Subcutaneous adipose tissue (tissue), 4 donors: Measurements from ENCODE around the gene CDH12. TPM values are rescaled to one million over a fixed set of nuclear protein-coding genes. Genes with fewer than 3 reads are reported as not detected.

Experiments
- CTCF ChIP-seq: fragments of 450-650 bp; IDR thresholded peaks from one replicate; pipeline ENCODE4 v1.5.1; 2016; ENCODE audit warnings: low read depth, mild to moderate bottlenecking, control low read depth, antibody characterized with exemption, moderate library complexity
- total RNA-seq, 4 donors: library from RNA; depleted of rRNA; stranded (reverse); fragments of >200 nt; gene quantifications; one replicate each; pipeline ENCODE4 v1.1.0, GENCODE V29; 2016

CDH12 gene
- total RNA-seq, 4 donors from 2014 or later: 0.17 to 0.44 TPM; not detected in 2

GRCh38 chr5:22329683-22330082, 523.5 kb downstream of the CDH12 start:
- no peak for TF ChIP-seq CTCF

- no peak for TF ChIP-seq CTCF
These were observed 533.3 kb downstream of the CDH12 start for GRCh38 chr5:22319798-22320197.

- TF ChIP-seq CTCF: no peak
These were observed 536.9 kb downstream of the CDH12 start for GRCh38 chr5:22316294-22316693.

DNA sequence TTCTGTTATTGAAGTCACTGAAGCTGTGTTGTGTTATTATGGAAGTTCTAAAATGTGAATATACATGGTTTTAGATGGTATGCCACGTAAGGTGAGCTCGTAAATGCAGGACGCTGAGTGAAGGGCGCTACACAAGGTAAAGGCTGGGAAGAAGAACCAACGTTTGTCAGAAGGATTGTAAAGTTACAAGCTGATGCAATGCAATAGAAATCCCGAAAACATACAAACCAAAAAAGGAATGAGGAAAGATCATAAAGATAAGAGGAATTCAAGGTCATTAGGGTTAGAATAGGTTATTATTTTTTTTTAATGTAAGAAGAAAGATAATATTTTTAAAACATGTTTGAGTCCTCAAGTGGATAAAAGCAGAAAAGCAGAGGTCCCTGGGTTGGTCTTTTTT, 538.6 kb downstream of the CDH12 start:
- TF ChIP-seq CTCF: no peak

DNA sequence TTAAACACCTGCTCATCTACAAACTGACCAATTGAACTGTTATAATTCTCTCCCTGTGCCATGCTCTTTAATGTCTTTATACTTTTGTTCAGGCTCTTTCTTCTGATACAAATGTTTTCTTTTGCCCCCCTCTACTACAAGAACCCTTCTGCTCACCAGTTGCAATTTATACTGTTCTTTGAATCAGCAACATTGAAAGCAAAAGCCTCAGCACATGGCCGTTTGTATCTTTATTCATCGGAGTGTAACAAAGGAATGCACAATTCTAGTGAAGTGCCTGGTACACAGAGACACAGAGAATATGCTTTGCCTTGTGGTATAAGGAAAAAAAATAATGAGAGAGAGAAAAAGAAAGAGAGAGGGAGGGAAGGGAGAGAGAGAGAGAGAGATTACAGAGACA, 547.1 kb downstream of the CDH12 start:
- no peak for TF ChIP-seq CTCF

GRCh38 chr5:22295832-22296231, 557.3 kb downstream of the CDH12 start:
- TF ChIP-seq CTCF: no peak

DNA sequence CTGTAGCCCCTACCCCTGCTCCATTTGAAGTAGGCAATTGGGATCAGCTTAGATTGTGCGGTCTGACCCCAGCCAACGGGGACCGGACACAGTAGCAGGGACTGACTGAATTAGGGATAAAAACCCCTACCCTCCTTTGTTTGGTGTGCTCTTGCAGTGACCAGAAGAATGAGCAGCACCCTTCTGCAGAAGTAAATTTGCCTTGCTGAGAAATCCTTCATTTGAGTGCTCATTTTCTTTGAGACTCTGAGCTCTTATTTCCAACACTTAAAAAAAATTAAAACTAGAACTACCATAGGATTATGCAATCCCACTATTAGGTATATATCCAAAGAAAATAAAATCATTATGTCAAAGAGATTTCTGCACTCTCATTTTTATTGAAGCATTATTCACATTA, 560.0 kb downstream of the CDH12 start:
- TF ChIP-seq CTCF: no peak
